Dermis lymphatic vessel endothelial cell (primary cell): ENCODE measurements around the gene LRRC63. TPM values are rescaled to one million over a fixed set of nuclear protein-coding genes. Genes with fewer than 3 reads are reported as not detected.

Source experiments
- total RNA-seq: library from RNA; depleted of rRNA; stranded (reverse); fragments of >200 nt; gene quantifications from 2 replicates; pipeline ENCODE4 v1.2.1, GENCODE V29; 2014

Gene LRRC63
- total RNA-seq: under 0.01 TPM in 1 of 2 replicates, not detected in the other

DNA sequence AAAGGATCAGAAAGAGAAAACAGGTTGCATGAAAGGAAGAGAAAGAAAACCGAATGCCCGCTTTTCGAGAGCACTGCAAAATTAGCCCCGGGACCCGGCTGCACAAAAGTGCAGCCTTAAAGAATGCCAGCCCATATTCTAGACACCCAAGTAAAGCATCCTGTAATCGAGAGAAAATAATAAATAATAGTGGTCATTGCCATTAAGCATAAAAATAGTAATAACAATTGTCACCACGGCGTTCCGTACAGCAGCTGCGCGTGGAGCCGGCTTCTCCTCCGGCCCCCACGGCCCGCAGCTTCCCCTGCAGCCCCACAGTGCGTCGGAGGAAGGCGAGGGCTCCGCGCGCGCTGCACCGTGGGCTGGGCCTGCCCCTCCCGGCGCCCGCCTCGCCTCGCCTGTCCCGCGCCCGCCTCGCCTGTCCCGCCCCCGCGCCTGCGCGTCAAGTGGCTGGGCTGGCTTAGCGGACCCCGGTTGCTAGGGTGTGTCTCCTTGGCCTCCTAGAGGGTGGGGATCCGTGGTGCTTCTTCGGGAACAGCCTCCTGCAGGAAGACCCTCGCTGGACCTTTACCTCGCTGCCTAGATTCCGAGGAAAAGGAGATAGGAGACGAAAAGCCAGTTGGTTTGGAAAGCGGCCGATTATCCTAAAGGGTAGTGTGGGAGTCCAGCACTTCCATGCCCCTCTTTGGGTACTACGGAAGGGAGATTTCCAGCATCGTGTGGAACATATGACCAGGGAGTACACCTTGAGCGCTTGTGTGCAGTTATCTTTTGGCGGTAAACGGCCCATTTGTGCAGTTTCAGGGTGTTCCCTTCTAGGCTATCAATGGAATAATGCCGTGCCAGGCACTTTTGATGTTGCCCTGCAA, at the start of gene LRRC63:
Gene LRRC63, plus strand, starts transcription at position 446 of the 869 bp plus-strand sequence. CDS start 1,107 bp downstream, outside the sequence.

DNA sequence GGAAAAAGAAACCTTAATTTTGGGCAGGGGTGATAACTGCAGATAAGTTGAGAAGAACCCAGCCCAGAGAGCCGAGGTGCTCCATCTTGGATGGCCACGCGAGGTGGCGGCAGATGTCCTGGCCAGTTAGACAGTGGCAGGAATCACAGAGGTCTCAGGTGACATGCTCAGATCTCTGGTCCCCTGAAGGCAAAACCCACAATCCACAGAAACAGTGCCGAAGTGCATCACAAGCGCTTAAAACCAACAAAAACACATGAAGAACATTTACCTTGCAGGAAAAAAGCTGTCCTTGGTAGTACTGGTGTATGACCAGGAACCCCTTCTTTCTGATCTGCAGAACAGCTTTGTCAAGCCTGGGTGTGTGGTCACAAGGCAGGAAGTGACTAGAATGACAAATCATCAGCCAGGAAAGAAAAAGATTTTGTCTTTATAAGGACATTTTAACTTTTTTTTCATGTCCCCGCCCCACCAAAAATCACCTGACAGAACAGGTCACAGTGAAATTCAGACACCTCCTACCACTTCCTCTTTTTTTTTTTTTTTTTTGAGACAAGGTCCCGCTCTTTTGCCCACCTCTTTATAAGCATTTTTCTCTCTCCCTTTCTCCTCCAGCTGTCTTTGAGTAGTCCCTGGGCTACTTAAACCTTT, 29.8 kb upstream of the LRRC63 start, which contains the start of gene LCP1:
Gene LCP1, minus strand, starts transcription at position 338 of the 651 bp plus-strand sequence. CDS start 22,515 bp downstream, outside the sequence.

Other genes starting within 250 kb of the LRRC63 start
- gene ZC3H13, start 159.2 kb upstream of the LRRC63 start, total RNA-seq: 9.0 and 13.7 TPM in 2 replicates
- gene CPB2, start 106.9 kb upstream of the LRRC63 start, total RNA-seq: not detected in 2 replicates
- under 0.01 and 0.52 TPM in 2 replicates for gene LCP1, start 29.8 kb upstream of the LRRC63 start, total RNA-seq
- 0.17 TPM in 1 of 2 replicates, not detected in the other for gene RUBCNL, start 175.3 kb downstream of the LRRC63 start, total RNA-seq